Thyroid gland (tissue), 4 donors: ENCODE results near the gene CLN6.

ENCODE experiments used
- POLR2A ChIP-seq, 2 donors: fragments of 450-650 bp; IDR thresholded peaks; one replicate each; pipeline ENCODE4 v1.6.1; 2017; ENCODE audit warnings: antibody characterized with exemption in 2 of 2, mild to moderate bottlenecking in 2 of 2, moderate library complexity in 1 of 2
- TF ChIP-seq, protein P1 (sequence below), 6 experiments: fragments of 200-600 bp in 3 of 6; fragments of 450-650 bp in 3 of 6; sonication (generic) in 3 of 6; IDR thresholded peaks; one replicate each; pipeline ENCODE4 v1.5.1; 2016 to 2019; ENCODE audit warnings: antibody characterized with exemption in 6 of 6, mild to moderate bottlenecking in 2 of 6, inconsistent platforms in 1 of 6, moderate library complexity in 1 of 6

DNA sequence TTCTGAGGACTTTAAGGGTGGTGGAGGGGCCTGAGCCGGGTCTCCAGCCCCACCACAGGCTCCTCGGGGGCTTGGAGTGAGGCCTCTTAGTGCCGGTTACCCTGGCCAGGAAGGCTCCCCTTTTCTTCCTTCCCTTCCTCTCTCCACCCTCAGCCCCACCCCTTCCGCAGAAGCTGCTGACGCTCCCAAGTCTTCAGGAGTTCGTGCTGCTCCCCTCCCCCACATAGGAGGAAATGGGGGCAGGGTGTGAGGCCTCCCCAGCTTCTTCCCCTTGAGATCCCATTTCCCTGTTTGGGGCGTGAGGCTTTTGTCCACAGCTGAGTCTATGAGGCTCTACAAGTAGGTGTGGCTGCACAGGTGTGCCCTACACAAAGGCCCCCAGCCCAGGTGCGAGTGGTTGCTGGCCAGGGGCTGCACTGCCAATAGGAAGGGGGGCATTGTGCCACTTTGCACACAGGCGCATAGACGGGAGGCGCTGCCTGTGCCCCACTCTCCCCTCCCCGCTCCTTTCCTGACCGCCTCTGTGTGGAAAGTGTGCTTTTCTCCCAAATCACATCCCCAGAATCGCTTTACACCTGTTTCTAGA is 23.5 kb downstream of the CLN6 start:
- TF ChIP-seq, protein P1, sequence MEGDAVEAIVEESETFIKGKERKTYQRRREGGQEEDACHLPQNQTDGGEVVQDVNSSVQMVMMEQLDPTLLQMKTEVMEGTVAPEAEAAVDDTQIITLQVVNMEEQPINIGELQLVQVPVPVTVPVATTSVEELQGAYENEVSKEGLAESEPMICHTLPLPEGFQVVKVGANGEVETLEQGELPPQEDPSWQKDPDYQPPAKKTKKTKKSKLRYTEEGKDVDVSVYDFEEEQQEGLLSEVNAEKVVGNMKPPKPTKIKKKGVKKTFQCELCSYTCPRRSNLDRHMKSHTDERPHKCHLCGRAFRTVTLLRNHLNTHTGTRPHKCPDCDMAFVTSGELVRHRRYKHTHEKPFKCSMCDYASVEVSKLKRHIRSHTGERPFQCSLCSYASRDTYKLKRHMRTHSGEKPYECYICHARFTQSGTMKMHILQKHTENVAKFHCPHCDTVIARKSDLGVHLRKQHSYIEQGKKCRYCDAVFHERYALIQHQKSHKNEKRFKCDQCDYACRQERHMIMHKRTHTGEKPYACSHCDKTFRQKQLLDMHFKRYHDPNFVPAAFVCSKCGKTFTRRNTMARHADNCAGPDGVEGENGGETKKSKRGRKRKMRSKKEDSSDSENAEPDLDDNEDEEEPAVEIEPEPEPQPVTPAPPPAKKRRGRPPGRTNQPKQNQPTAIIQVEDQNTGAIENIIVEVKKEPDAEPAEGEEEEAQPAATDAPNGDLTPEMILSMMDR (IDR thresholded peaks at IDR 0.05), result no peak
- no peak for TF ChIP-seq POLR2A (IDR thresholded peaks at IDR 0.05)
